Measurements from ENCODE around the gene TBX5. TPM values are rescaled to one million over a fixed set of nuclear protein-coding genes. Genes with fewer than 3 reads are reported as not detected.

TBX5 gene
- polyA plus RNA-seq, 4 donors: 0.04 TPM; not detected in 3

- DNase-seq (ENCODE audit: low read depth in 4 of 4, low spot score in 2 of 4): no peak
Observed at GRCh38 chr12:114406984-114407841, 1.3 kb upstream of the TBX5 start.

GRCh38 chr12:114406316-114406983 is 506 bp upstream of the TBX5 start:
- DNase-seq (ENCODE audit: low read depth in 4 of 4, low spot score in 2 of 4): no peak

GRCh38 chr12:114404926-114405518 is 922 bp downstream of the TBX5 start:
- no peak for DNase-seq (ENCODE audit: low read depth in 4 of 4, low spot score in 2 of 4)

GRCh38 chr12:114404083-114404925 is 1.6 kb downstream of the TBX5 start:
- no peak for DNase-seq (ENCODE audit: low read depth in 4 of 4, low spot score in 2 of 4)

GRCh38 chr12:114403690-114404066 is 2.3 kb downstream of the TBX5 start:
- DNase-seq (ENCODE audit: low read depth in 4 of 4, low spot score in 2 of 4): no peak

- DNase-seq (ENCODE audit: low read depth in 4 of 4, low spot score in 2 of 4): no peak
Observed at GRCh38 chr12:114403011-114403689, 2.8 kb downstream of the TBX5 start.

GRCh38 chr12:114402084-114402717 is 3.7 kb downstream of the TBX5 start:
- DNase-seq (ENCODE audit: low read depth in 4 of 4, low spot score in 2 of 4): no peak

GRCh38 chr12:114401328-114402083 is 4.4 kb downstream of the TBX5 start:
- DNase-seq (ENCODE audit: low read depth in 4 of 4, low spot score in 2 of 4): no peak

GRCh38 chr12:114400925-114401324 is 5.0 kb downstream of the TBX5 start:
- DNase-seq (ENCODE audit: low read depth in 4 of 4, low spot score in 2 of 4): no peak

- DNase-seq (ENCODE audit: low read depth in 4 of 4, low spot score in 2 of 4): no peak
Observed at GRCh38 chr12:114400361-114400811, 5.6 kb downstream of the TBX5 start.

GRCh38 chr12:114399664-114400211 is 6.2 kb downstream of the TBX5 start:
- no peak for DNase-seq (ENCODE audit: low read depth in 4 of 4, low spot score in 2 of 4)

GRCh38 chr12:114397978-114398881 is 7.7 kb downstream of the TBX5 start:
- no peak for DNase-seq (ENCODE audit: low read depth in 4 of 4, low spot score in 2 of 4)

- DNase-seq (ENCODE audit: low read depth in 4 of 4, low spot score in 2 of 4): no peak
Observed at GRCh38 chr12:114396869-114397719, 8.8 kb downstream of the TBX5 start.

GRCh38 chr12:114396153-114396868 is 9.6 kb downstream of the TBX5 start:
- no peak for DNase-seq (ENCODE audit: low read depth in 4 of 4, low spot score in 2 of 4)

GRCh38 chr12:114395755-114396152 is 10.2 kb downstream of the TBX5 start:
- no peak for DNase-seq (ENCODE audit: low read depth in 4 of 4, low spot score in 2 of 4)

- no peak for DNase-seq (ENCODE audit: low read depth in 4 of 4, low spot score in 2 of 4)
Observed at GRCh38 chr12:114395233-114395632, 10.7 kb downstream of the TBX5 start.
